ENCODE measurements around the gene CATSPERZ.

Gene CATSPERZ

GRCh38 chr11:64263947-64264317 is 36.2 kb upstream of the CATSPERZ start:
- DNase-seq (ENCODE audit: low spot score) = no peak

GRCh38 chr11:64264371-64264852 is 35.7 kb upstream of the CATSPERZ start:
- no peak for DNase-seq (ENCODE audit: low spot score)

- DNase-seq (ENCODE audit: low spot score) = no peak
These were observed 34.7 kb upstream of the CATSPERZ start for GRCh38 chr11:64265176-64266160.

GRCh38 chr11:64266339-64266738 is 33.8 kb upstream of the CATSPERZ start:
- DNase-seq (ENCODE audit: low spot score) = no peak

- DNase-seq (ENCODE audit: low spot score) = no peak
These were observed 32.8 kb upstream of the CATSPERZ start for GRCh38 chr11:64267207-64267945.

- DNase-seq (ENCODE audit: low spot score) = peak; percentile 87
These were observed 31.9 kb upstream of the CATSPERZ start for GRCh38 chr11:64268025-64268892.

GRCh38 chr11:64268893-64269539 is 31.1 kb upstream of the CATSPERZ start:
- no peak for DNase-seq (ENCODE audit: low spot score)

- peak; percentile 99 for DNase-seq (ENCODE audit: low spot score)
These were observed 30.5 kb upstream of the CATSPERZ start for GRCh38 chr11:64269540-64270220.

- DNase-seq (ENCODE audit: low spot score) = no peak
These were observed 24.9 kb upstream of the CATSPERZ start for GRCh38 chr11:64275031-64275800.

- no peak for DNase-seq (ENCODE audit: low spot score)
These were observed 24.3 kb upstream of the CATSPERZ start for GRCh38 chr11:64275841-64276240.

GRCh38 chr11:64276653-64277431 is 23.3 kb upstream of the CATSPERZ start:
- DNase-seq (ENCODE audit: low spot score) = peak; percentile 75

- no peak for DNase-seq (ENCODE audit: low spot score)
These were observed 21.5 kb upstream of the CATSPERZ start for GRCh38 chr11:64278576-64279190.

GRCh38 chr11:64281957-64282770 is 18.0 kb upstream of the CATSPERZ start:
- no peak for DNase-seq (ENCODE audit: low spot score)

GRCh38 chr11:64283092-64283491 is 17.1 kb upstream of the CATSPERZ start:
- DNase-seq (ENCODE audit: low spot score) = no peak

- DNase-seq (ENCODE audit: low spot score) = peak; percentile 92
These were observed 15.9 kb upstream of the CATSPERZ start, which contains the start of gene BAD for GRCh38 chr11:64284048-64284961. Gene BAD, minus strand, starts transcription at chr11:64284665. Its CDS starts 297 bp downstream, at chr11:64284368.

Data from LoVo (cell line).